Measurements from ENCODE around the gene CSMD2.

Gene CSMD2

DNA sequence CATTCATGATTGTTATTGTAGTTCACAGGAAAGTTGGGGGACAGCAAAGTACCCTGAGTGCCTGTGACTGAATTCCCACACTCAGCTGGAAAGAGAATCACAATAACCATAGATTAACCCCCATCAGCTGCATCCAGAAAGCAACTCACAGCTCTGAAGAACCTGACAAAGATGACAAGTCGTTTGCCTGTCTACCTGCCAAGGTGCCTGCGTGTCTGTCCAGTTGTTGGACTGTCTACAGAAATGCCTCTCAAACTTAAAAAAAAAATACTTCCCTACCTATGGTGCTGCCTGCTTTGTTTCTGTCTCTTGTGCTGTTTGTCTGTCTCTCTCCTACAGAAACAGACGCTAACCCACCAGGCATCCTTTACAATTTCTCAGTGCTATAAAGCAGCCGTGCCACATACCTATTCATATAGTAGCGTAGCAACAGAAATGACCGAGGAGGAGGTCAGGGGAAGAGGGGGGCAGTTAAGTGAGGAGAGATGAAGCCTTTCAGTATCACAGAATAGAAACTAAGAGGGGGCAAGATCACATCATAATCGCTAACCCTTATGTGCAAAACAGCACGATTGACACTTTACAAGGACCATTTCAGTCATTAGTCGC is 455.8 kb downstream of the CSMD2 start:
- no peak for DNase-seq

DNA sequence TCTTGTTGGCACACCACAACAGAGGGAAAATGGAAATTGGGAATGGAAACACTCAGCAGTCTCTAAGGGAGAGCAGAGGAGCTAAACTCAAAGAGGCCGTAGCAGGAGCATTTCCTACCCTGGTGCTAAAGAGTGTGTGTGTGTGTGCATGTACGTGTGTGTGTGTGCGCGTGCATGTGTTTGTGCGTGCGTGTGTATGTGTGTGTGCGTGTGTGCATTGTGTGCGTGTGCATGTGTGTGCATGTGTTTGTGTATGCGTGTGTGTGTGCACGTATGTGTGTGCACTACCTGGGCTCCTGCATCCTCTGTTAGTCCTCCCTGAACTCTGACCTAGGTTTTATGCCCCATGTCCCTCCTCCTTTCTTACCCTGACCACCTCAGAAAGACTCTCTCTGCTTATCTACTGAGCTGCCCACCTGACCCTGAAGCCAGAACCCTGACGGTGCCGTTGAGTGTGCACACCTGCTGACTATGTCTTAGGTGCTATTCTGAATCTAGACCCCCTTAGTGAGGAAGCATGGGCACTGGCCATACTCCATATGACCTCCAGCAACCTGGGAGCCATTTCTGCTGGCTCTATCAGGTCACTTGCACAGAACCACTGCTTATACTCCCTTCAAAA is 458.3 kb downstream of the CSMD2 start:
- DNase-seq, result no peak

DNA sequence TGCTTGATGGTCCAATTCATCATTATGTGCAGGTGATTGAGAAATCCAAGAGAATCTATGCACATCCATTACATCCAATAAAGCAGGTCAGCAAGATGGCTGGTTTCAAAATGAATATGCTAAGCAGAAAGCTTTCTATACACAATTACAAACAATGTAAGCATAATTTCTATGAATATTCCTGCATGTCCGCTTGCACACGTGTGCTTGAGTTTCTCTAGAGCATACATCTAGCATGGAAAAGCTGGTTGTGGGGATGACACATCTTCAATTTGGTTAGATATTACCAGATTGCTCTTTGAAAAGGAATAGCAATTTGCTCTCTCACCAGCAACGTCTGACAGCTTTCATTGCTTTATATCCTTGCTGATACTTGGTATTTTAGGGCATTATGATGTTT is 461.6 kb downstream of the CSMD2 start:
- DNase-seq, result no peak

DNA sequence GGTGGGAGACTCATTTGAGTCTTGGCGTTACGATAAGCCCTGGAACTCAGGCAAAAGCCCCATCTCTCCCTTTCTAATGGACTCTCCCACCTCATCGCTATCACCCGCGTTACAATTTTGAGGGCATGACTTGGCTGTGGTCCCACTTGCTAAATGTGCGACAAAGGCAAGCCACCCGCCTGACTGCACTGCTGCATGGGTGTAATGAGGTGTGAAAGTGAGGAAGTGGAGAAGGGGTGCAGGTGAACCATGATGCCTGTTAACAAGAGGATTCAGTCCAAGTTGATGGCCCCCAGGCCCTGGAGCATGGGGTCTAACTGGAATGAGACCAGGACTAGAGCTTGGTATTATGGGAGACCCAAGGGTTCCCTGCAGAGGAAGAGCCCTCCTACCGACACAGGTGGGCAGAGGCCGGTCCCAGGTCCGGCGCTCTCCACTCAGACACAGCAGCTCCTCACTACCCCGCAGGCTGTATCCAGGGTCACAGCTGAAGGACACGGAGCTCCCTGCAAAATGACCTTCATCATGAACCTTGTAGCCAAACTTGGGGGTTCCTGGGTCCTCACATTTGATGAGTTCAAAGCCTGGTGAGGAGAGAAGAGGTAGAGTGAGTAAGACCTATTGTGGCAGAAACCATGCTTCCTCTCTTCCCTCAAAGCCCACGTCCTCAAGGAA is 466.5 kb downstream of the CSMD2 start:
- peak; percentile 9 for DNase-seq

DNA sequence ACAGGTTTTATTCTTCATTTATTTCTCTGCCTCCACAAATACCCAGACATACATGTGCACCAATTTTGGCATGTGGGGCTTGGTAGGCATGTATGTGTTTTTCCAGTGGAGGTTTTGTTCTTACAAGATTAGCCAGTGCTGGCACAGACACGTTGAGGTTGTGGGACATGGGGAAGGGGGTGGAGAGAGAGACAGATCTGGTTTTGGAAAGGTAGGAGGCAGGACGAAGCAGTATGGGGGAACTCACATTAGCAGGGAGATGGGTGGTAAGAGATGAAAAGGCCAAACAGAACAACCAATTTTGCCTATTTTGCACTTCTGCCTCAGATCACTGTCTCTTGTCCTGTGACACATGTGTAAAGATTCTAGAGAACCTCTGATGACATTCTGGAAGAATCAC is 467.2 kb downstream of the CSMD2 start:
- DNase-seq, result no peak

DNA sequence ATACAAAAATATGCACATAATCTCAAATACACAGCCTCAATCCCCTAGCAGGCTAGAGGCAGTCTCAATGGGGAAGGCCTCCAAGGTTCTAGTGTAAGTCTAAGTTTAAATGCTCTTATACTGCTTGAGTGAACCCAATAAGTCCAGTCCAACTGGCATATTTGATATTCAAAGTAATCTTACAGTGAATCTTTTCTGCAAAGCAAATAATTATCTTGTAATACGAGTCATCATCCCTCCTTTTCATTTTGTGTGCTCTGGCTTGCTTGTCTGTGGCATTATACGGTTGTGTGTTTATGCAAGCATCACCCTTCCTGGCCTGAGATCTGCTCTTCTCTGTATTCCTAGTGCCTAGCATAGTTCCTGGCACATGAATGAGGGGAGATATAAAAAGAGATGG is 468.1 kb downstream of the CSMD2 start:
- no peak for DNase-seq

DNA sequence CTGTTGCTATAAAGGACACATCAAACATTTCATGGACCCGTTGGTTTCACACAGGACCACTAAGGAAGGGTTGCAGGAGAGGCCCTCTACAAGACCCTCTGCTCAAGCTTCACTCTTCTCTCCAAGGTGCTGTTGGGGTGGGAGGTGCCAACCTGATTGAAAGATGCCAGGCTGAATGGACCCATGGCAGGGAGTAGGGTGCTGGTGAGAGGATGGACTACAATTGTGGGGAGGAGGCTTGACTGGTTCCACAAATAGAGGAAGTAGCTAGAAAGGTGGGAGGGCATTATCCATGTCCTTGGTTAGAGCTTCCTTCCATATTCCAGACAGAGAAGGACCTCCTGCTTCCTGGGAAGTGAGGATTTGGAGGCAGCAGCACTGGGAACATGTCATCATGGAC is 468.7 kb downstream of the CSMD2 start:
- no peak for DNase-seq

DNA sequence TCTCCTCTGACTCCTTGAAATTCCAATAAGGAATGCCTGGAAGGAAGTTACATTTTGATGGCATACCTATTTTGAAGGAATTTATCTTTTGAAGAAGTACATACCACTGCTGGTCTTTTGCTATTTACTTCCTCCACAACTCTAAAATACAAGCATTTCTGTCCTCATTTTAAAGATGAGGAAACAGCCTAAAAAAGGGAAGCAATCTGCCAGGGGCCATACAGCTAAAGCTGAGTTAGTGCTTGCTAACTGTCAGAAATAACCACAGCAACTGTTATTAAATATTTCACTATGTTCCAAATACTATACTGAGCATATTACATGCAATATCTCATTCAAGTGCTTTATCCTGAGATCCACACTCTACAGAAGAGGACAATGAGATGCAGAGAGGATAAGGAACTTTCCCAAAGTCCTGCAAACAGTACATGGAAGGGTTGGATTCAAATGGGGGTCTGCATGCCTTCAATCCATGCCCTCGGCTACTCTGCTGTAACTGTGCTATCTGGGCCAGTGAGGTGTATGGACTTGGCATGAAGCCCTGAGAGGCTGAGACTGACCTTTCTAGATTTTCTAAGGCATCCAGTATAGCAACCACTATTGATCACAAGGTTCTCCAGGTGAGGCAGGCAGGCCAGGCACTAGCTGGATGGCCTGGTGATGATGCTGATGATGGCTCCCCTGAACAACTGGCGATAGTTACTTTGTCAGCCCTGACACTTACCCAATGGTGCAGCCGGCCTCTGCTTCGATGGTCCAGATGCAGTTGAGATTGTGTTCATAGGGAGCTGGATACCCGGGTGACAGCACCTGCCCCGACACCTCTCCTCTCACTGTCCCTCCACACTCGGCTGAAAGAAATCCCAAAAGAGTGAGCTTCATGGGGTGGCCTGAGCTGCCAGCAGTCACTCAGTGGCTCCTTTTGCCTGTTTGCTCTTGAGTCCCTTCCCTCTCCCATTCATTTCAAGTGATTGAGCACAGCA is 472.5 kb downstream of the CSMD2 start:
- DNase-seq, result no peak

DNA sequence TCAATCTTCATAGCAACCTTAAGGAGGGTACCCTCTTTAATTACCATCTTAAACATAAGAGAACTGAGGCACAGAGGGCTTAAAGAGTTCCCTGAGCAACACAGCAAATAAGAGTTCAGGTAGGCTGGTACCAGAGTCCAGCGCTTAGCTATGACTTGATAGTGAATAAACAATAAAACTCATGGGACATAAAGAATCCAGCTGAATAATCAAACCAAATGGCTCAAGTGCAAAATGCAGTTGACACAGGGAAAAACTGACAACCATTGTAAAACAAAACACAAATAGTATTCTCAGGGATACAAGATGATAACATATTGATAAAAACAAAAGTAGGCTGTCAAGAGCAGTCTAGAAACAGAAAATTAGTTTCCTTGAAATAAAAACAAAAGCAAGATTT is 478.0 kb downstream of the CSMD2 start:
- no peak for DNase-seq

DNA sequence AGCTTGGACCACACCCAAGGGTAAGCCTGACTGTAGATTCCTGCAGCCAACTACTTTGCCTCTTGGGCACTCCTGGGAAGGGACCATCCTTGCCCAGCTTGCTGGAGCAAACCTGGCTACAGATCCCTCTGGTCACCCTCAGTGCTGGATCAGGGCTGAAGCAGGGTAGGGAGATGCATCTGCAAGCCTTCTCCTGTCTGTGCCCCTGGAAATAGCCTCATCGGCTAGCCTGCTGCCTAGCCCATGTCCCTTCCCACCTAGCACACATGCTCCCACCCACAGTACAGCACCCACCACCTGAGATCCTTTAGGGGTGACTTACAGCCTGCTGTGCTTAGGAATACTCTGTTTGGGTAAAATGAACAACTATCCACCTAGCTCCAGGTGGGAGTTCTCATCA is 478.5 kb downstream of the CSMD2 start:
- no peak for DNase-seq

DNA sequence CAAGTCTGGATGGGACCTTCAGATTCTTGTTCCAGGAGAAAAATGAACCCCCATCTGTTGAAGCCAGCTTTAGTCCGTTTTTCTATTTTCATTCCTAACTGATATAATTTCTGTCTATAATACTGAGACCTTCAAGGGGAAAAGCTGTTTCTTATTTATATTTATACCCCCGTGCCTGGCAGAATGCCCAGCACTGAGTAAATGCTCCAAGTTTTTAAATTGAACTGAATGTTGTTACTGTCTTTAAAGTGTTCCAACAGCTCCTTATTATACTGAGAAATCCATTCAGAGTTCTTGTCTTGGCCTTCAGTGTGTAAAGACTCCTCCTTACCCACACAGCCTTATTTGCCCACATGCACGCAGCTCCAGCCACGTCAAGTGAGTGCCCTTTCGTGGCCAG is 479.8 kb downstream of the CSMD2 start:
- DNase-seq, result no peak

DNA sequence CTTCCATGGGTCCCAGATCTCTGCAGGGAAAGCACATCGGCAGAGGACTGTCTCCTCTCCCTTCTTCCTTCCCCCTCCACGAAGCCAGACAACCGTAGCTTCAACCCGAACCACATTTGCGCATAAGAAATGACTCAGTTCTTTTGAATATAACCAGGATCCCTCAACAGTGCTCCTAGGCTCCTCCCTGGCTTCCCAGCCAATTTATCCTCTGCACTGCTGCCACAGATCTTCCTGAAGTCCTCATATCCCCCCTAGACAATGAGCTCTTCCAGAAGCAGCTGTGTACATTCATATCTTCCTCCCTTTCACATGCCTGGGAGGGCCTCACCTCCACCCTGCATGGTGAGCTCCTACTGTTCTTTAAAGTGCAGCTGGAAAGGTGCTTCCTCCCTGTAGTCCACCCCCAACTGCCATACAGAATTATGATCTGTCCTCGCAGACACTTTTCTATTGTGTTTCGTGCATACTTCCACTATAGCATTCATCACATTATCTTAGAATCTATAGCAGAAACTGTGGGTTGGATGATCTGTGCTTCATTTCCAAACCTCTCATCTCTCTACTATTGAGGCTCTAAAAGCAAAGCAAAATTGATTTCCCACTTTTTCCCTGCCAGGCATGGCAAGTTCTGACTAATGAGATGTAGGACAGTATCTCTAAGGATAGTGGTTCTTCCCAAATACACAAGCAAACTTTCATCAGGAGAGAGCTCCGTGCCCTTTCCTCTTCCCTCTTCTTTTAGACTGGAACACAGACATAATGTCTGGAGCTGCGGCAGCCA is 480.4 kb downstream of the CSMD2 start:
- no peak for DNase-seq

DNA sequence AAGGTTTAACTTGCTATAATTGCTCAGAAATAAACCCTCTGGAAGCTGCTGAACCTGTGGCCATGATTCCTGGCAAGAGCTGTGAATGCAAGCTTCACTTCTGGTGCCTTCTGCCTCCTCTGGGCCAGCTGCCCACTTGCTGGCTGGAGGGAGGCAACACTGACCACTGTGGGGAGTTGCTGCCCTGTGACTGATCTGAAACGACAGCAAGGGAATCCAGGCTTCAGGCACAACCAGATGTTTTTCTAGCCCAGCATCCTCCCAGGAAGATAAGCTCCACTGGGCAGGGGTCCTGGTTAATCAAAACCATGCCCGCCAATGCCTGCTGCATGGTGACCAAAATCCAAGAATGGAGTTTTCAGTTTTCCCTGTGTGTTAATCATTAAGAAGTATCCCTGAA is 481.1 kb downstream of the CSMD2 start:
- no peak for DNase-seq

DNA sequence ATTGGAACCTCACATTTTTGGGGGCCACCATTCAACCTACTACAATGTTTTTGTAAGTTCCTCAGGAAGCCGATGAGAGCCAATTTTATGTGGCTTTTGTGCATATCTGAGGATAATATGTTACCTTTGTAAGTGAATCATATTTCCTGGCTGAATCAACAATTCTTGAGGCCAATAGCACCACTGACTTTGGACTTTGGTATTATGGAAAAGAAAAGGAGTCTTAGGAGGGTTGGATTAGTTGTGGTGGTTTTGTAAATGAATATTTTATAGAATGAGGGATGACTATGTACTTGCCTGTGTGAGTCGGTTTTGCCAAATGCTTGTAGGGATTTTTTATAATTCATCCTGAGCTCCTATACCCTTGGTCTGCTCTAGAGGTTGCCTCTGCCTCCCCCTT is 482.7 kb downstream of the CSMD2 start:
- no peak for DNase-seq

DNA sequence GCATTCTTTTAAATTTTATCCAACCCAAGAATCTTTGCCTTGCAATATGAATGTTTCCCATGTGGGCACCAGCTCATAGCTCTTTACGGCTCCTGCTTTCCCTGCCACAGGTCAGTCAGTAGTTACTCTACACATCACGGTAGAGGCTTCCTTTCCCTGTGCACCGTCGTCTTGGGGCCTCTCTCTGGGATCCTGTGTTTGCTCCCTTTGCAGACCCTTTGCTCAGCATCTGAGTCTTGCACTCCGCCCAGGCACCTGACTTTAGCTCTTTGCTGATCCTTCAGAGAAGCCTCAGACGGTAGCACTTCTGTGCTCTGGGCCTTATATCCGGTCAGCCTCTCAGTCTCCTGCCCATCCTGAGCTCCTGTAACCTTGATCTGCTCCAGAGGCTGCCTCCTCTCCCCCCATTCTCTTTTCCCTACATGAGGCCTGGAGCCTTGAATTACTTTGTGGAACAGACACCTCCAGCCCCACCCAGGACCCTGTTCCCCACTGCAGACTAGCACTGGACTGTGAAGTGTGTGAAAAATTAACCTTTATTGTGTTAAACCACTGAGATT is 484.7 kb downstream of the CSMD2 start:
- no peak for DNase-seq

DNA sequence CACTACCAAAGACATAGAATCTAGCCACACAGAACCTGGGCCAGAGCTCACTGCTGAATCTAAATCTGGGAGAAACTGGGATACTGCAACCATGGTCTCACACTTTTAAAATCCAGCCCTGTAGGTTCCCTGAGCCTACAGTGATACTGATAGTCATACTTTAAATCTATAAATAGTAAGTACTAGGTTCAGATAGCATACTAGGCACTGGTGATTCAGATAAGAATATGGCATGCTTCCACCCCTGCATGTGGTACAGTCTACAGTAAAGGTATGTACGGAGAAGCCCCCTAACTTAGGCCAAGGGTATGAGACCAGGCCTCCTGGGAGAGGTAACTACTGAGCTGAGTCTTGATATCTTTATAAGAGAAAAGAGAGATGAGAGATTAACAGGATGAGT is 494.5 kb downstream of the CSMD2 start:
- DNase-seq, result no peak

DNA sequence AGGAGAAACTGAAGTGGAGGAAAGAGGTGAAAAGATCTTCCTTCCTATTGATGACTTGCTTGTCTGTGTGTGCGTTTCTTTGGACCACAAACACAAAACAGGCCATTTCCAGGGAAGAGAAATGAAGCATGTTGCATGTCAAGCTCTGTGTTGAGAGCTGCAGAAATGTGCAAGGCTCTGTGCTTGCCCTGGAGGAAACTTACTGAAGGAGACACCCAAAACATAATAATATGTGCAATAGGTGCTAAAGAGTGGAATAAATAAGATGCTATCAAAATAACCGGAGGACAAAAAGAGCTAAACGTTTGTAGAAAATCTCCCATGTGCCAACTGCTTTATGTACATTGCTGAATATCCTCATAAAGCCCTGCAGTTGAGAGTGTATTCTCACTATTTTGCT is 496.3 kb downstream of the CSMD2 start:
- no peak for DNase-seq

DNA sequence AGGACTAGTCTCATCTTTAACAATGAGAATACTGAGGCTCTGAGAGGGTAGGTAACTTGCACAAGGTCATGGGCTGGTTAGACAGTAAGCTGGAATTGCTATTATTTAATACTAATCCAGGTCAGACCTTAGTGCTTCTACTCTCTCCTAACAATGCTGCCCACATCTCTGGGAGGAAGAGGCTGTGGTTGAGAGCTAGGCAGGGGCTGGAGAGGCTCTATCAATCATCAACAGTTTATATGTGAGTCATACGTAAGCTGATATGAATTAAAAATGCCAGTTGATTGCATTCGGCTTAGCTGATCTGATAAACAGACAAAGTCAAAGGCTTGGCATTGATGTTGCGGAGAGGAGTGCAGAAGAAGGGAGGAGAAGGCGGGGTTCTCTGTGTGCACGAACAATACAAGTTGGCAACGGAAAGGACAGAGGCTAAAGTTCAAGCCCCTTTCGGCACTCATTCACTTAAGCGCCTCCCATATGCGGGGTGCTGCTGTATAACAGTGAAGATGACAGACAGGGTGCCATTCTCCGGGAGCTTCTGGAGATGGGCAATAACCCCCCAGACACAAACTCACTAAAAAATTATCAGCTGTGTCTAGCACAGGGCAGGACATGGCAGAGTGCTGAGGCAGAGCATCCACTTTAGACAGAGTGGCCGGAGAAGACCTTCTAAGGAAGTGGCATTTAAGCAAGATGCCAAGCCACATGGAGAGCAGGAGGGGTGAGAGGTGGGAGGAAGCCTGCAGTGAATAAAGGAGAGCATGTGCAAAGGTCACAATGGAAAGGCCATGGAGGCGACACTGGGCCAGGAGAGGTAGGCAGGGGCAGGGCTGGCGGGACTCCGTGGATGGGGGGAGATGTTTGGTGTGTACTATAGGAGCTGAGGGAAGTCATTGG is 497.4 kb downstream of the CSMD2 start:
- DNase-seq, result no peak

DNA sequence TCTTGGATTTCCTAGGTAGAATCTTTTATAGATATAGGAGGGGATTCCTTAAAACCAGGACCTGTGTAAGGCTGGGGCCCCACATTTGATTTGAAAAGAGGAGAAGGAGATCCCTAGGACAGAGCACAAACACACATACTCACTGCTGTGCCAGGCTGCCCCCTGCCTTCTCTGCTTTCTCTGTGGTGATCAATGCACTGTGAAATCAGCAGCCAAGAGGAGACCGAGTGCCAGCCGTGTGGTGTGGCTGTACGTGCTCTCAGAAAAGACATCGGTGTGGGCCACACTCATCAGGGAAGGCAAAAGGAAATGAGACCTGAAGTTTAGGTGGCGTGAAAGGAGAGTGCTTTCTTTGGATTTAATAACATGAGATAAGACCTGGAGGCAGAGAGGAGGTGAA is 498.4 kb downstream of the CSMD2 start:
- no peak for DNase-seq

DNA sequence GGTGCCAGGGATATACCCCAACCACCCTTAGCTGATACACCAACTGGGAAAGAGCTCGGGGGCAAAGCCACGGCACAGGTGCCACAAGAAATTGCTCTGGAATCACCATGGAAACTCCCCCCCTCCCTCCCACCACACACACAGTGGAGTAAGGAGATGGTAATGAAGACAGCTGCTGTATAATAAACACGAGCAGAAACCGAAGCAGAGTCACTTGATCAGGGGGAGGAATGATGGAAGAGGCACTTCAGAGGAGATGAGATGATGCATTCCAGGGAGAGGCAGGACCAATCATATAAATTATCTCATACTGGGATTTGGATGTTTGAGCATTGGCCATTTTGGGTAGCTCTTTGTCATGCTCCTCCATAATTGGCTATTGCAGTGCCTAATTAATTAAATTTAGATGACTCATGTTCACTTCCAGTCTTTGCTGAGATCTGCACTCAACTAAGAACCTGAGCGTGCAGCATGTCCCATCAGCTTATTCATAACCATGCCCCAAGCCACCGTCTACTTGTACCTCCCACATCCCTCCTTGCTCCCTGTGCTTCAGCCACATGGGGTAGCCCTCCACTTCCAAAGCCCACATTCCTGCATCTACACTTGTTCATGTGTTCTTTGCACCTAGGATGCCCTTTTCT is 503.1 kb downstream of the CSMD2 start:
- peak; percentile 16 for DNase-seq

DNA sequence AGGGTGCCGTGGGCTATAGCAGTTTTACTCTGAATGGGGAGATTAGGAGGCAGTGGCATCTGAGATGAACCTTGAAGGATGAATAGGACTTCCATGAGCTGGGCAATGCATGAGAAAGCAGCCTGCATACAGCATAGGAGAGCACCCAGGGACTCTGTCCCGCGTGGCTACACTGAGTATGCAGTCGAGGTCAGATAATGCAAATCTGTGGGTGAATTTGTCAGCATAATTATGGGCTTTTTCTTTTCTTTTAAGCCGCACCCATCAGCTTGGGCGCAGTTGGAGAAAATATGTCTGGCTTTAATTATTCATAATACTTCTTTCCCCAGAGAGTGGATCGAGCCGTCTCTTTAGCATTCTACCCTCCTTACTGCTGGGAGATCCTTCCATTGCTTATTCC is 504.1 kb downstream of the CSMD2 start:
- no peak for DNase-seq
